Measurements from ENCODE around the gene GLIPR1.
"Not testable (repeated sequence)": the region's sequence is repeated elsewhere in the genome, so short reads cannot be mapped to it uniquely, and the experiment has no call there.

GLIPR1 gene

GRCh38 chr12:75483431-75483830 lies 2.9 kb downstream of the GLIPR1 start:
- TF ChIP-seq CTCF (IDR thresholded peaks at IDR 0.05; ENCODE audit: low read length, missing control alignments) = no peak
- peak overlapping the region; percentile 71 for H3K4me3 ChIP-seq (replicated peaks; ENCODE audit: low read depth, low read length)
- no peak for DNase-seq (ENCODE audit: low read depth)

DNA sequence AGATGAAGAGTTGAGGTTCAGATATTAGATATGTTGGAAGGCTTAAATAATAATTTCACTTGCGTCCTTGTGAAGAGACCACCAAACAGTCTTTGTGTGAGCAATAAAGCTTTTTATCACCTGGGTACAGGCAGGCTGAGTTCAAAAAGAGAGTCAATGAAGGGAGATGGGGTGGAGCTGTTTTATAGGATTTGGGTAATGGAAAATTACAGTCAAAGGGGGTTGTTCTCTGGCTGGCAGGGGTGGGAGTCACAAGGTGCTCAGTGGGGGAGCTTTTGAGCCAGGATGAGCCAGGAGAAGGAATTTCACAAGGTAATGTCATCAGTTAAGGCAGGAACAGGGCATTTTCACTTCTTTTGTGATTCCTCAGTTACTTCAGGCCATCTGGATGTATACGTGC lies 3.9 kb downstream of the GLIPR1 start:
- not testable (repeated sequence) for DNase-seq (ENCODE audit: low read depth); H3K4me3 ChIP-seq (replicated peaks; ENCODE audit: low read depth, low read length)

GRCh38 chr12:75487308-75487707 lies 6.8 kb downstream of the GLIPR1 start:
- no peak for TF ChIP-seq CTCF (IDR thresholded peaks at IDR 0.05; ENCODE audit: low read length, missing control alignments)
- no peak overlapping the region for H3K4me3 ChIP-seq (replicated peaks; ENCODE audit: low read depth, low read length)
- DNase-seq (ENCODE audit: low read depth) = no peak

- TF ChIP-seq CTCF (IDR thresholded peaks at IDR 0.05; ENCODE audit: low read length, missing control alignments) = peak; percentile 59
- H3K4me3 ChIP-seq (replicated peaks; ENCODE audit: low read depth, low read length) = no peak overlapping the region
- DNase-seq (ENCODE audit: low read depth) = peak; percentile 66
Observed at GRCh38 chr12:75488553-75488952, 8.0 kb downstream of the GLIPR1 start.

GRCh38 chr12:75489187-75489586 lies 8.6 kb downstream of the GLIPR1 start:
- no peak for TF ChIP-seq CTCF (IDR thresholded peaks at IDR 0.05; ENCODE audit: low read length, missing control alignments)
- no peak for DNase-seq (ENCODE audit: low read depth)
- H3K4me3 ChIP-seq (replicated peaks; ENCODE audit: low read depth, low read length) = no peak overlapping the region

DNA sequence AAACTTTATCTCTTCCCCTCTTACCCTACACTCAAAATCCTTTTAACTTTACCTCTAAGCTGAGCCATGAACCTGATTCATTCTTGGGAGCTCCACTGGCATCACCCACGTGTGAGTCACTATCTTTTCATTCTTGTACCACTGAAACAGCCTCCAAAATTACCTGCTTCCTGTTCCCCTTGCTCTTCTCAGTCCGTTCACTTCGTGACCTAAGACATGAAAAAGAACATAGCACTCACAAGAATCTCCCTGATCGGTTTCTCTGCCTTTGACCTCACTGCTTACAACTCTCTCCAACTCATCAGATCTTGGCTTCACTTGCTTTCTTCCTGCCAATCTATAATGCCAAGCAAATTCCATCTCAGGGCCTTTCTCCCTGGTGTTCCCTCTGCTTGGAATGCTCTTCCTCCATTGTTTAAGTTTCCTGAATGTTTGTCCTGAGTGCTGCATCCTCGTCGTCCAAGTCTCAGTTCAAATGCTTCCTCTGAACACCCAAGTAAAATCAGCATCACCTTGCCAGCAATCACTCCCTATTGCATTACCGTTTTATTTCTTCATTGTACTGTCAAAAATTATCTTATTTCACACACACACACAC lies 9.2 kb downstream of the GLIPR1 start:
- H3K4me3 ChIP-seq (replicated peaks; ENCODE audit: low read depth, low read length) = no peak overlapping the region
- peak; percentile 53 for DNase-seq (ENCODE audit: low read depth)
- no peak for TF ChIP-seq CTCF (IDR thresholded peaks at IDR 0.05; ENCODE audit: low read length, missing control alignments)

GRCh38 chr12:75491169-75491568 lies 10.6 kb downstream of the GLIPR1 start:
- TF ChIP-seq CTCF (IDR thresholded peaks at IDR 0.05; ENCODE audit: low read length, missing control alignments) = no peak
- no peak overlapping the region for H3K4me3 ChIP-seq (replicated peaks; ENCODE audit: low read depth, low read length)
- DNase-seq (ENCODE audit: low read depth) = no peak
